ENCODE results near the gene KCNMA1.
"Not testable (repeated sequence)": the region's sequence is repeated elsewhere in the genome, so short reads cannot be mapped to it uniquely, and the experiment has no call there.

KCNMA1 gene

DNA sequence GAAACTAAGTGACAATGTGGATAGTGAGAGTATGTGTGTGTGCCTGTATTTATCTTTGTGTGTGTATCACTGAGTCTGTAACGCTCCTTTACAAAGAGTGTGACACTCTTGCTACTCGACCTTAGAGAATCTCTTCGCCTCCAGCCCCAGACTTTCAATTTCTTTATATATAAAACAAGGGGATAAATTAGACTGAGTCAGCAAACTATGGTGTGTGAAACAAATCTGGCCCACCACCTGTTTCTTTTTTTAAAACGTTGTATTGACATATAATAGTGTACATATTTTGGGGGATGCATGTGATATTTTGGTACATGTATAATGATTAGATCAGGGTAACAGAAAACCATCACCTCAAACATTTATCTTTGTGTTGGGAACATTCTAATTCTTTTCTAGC lies 240.5 kb downstream of the KCNMA1 start:
- Histone ChIP-seq H3K9ac (ENCODE audit: low read length) (no peak overlapping the region), H3K27me3 (ENCODE audit: control insufficient read depth, insufficient read depth, low read length) (no peaks in the 10 kb centered on the region), H3K27ac (ENCODE audit: low read length) (no peak overlapping the region), H3K4me1 (ENCODE audit: control insufficient read depth, low read depth, low read length) (no peaks in the 10 kb centered on the region), H3K4me3 (ENCODE audit: low read length) (no peak overlapping the region), H3K36me3 (ENCODE audit: control insufficient read depth, low read depth, low read length) (no peaks in the 10 kb centered on the region), H3K9me3 (ENCODE audit: control insufficient read depth, low read depth, low read length) (no peaks in the 10 kb centered on the region)

DNA sequence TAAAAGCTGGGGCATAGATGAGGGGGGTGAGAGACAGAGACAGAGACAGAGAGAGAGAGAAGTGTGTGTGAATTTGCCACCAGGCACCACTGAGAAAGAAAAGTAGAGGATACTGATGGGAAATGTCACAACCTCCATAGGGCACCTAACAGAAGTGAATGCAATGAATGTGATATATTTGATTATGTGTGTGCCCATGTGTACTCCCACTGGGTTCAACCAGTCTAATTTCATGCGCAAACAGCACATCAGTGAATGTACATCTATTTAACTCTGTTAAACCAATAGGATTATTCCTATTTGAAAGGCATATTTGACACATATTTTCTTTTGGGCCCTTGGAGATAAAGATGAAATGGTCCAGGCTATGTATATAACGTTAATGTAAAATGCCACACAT lies 241.3 kb downstream of the KCNMA1 start:
- peaks cover 3% of the 10 kb centered on the region for H3K4me1 ChIP-seq (ENCODE audit: control insufficient read depth, low read depth, low read length)
- no peak overlapping the region for H3K9ac ChIP-seq (ENCODE audit: low read length)
- H3K9me3 ChIP-seq (ENCODE audit: control insufficient read depth, low read depth, low read length), result no peaks in the 10 kb centered on the region

DNA sequence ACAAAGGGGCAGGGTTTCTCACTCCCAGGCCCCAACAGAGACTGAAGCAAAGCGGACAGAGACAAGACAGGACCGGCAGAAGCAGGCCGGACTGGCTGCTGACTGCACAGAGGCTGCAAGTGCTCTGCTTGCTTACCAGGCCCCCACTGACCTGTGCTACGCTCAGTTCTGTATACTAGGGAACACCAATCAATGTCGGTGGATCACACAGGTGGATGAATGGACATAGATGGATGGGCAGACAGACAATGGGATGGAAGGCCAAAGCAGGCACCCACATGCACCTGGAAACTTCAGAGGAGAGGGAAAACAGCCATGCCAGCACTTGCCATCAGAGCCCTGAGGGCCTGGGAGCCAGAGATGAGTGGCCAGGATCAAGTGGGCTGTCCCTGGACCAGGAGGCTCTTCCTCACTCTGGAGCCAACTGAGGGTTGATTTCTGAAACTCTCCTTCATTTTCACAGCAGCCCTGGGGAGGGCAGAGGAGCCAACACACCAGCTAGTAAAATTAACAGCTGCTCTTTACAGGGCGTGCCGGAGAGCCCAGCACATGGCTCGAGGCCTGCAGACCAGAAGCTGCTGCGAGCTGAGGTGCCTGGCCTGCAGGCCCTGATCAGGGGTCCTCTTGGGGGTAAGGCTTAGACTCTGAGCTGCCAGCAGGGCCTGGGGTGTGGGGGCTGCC lies 243.6 kb downstream of the KCNMA1 start:
- Histone ChIP-seq H3K36me3 (ENCODE audit: control insufficient read depth, low read depth, low read length) (no peaks in the 10 kb centered on the region), H3K9me3 (ENCODE audit: control insufficient read depth, low read depth, low read length) (no peaks in the 10 kb centered on the region), H3K4me1 (ENCODE audit: control insufficient read depth, low read depth, low read length) (peaks cover 6% of the 10 kb centered on the region), H3K27ac (ENCODE audit: low read length) (no peak overlapping the region), H3K27me3 (ENCODE audit: control insufficient read depth, insufficient read depth, low read length) (no peaks in the 10 kb centered on the region), H3K9ac (ENCODE audit: low read length) (no peak overlapping the region), H3K4me3 (ENCODE audit: low read length) (no peak overlapping the region)

More for the DNA sequence above, 241.3 kb downstream of the KCNMA1 start:
- H3K36me3 ChIP-seq (ENCODE audit: control insufficient read depth, low read depth, low read length), result no peaks in the 10 kb centered on the region
- H3K4me3 ChIP-seq (ENCODE audit: low read length), result no peak overlapping the region
- H3K27me3 ChIP-seq (ENCODE audit: control insufficient read depth, insufficient read depth, low read length), result no peaks in the 10 kb centered on the region
- no peak overlapping the region for H3K27ac ChIP-seq (ENCODE audit: low read length)

DNA sequence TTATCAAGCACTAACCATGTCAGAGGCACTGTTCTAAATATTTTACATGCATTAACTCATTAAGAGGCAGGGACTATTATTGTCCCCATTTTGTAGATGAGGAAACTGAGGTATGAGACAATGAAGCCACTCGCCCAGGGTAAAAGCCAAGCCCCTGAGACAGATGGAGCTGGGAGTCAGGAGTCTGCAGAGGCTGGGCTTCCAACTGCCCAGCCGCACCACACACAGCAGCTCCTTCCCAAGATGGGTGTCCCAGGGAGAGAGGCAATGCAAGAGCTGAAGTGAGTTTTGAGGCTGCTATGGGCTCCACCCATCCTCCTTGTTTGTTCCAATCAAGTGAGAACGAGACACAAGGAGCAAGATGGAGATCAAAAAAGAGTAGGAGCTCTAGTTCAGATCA lies 244.2 kb downstream of the KCNMA1 start:
- Histone ChIP-seq H3K27ac (ENCODE audit: low read length) (no peak overlapping the region), H3K9me3 (ENCODE audit: control insufficient read depth, low read depth, low read length) (no peaks in the 10 kb centered on the region), H3K9ac (ENCODE audit: low read length) (no peak overlapping the region), H3K4me3 (ENCODE audit: low read length) (no peak overlapping the region), H3K4me1 (ENCODE audit: control insufficient read depth, low read depth, low read length) (peaks cover 11% of the 10 kb centered on the region), H3K27me3 (ENCODE audit: control insufficient read depth, insufficient read depth, low read length) (no peaks in the 10 kb centered on the region), H3K36me3 (ENCODE audit: control insufficient read depth, low read depth, low read length) (no peaks in the 10 kb centered on the region)

DNA sequence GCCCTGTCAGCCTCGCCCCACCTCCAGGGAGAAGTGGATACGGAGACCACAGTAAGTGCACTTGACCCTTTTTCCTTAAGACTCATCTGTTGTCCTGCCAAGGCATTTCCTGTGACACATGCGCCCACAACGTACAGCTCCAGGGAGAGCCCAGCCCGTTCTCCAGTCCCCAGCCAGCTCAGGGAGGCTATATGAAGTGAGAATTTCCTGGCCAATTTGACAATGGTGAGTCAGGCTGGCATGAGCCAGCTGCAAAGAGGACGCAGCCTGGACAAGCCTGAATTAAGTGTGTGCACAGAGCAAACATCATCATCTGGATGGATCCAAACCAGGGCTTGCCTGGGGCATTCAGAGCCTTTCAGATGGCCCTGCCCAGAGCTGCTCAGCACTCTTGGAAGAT lies 244.8 kb downstream of the KCNMA1 start:
- no peak overlapping the region for H3K27ac ChIP-seq (ENCODE audit: low read length)
- no peak overlapping the region for H3K9ac ChIP-seq (ENCODE audit: low read length)
- peaks cover 15% of the 10 kb centered on the region for H3K4me1 ChIP-seq (ENCODE audit: control insufficient read depth, low read depth, low read length)
- no peaks in the 10 kb centered on the region for H3K36me3 ChIP-seq (ENCODE audit: control insufficient read depth, low read depth, low read length)
- H3K27me3 ChIP-seq (ENCODE audit: control insufficient read depth, insufficient read depth, low read length), result no peaks in the 10 kb centered on the region
- H3K9me3 ChIP-seq (ENCODE audit: control insufficient read depth, low read depth, low read length), result no peaks in the 10 kb centered on the region
- H3K4me3 ChIP-seq (ENCODE audit: low read length), result no peak overlapping the region

DNA sequence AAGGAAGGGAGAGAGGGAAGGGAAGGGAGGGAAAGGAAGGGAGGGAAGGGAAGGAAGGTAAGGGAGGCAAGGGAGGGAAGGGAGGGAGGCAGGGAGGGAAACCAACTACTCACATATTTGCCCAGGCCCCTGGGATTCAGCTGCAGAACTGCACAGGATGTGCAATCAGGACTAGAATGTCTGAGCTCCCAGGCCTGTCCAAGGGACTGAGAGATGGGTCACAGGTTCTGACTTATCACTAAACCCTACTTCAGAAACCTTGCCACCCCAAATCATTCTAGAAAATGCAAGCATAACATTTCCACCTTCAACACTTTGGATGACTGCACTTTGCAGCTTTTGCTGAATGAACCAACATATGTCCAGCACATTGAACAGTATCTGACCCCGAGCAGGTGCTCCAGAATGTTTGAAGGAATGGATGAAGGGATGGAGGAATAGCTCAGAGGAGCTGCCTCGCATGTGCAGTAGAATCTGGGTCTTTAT lies 245.3 kb downstream of the KCNMA1 start:
- no peaks in the 10 kb centered on the region for H3K36me3 ChIP-seq (ENCODE audit: control insufficient read depth, low read depth, low read length)
- H3K4me3 ChIP-seq (ENCODE audit: low read length), result no peak overlapping the region
- no peaks in the 10 kb centered on the region for H3K9me3 ChIP-seq (ENCODE audit: control insufficient read depth, low read depth, low read length)
- H3K9ac ChIP-seq (ENCODE audit: low read length), result no peak overlapping the region
- no peak overlapping the region for H3K27ac ChIP-seq (ENCODE audit: low read length)
- H3K27me3 ChIP-seq (ENCODE audit: control insufficient read depth, insufficient read depth, low read length), result no peaks in the 10 kb centered on the region
- H3K4me1 ChIP-seq (ENCODE audit: control insufficient read depth, low read depth, low read length), result peaks cover 15% of the 10 kb centered on the region

DNA sequence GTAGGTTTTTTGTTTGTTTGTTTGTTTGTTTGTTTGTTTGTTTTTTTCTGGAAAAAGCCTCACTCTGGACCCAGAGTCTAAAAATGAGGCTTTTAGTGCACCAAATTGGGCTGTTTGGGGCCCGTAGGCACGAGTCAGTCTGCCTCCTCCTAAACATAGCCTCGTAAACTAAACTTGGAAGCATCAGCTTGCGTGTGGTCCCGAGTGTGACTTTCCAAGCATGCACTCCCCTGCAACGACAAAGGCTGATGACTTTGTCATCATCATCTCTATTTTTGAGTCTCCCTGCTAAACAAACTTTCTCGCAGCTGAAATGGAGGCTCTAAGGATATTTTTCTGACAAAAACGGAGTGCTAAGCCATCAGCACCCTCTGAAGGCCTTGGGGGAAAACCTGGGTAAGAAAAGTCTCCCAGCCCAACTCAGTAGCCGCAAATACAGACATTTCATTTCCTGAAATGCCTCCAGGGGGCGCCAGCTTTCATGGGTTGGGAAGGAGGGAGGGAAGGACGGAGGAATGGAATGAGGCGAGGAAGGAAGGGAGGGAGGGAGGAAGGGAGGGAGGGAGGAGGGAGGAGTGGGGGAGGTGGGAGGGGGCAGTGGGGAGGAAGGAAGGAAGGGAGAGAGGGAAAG lies 245.9 kb downstream of the KCNMA1 start:
- Histone ChIP-seq H3K4me1 (ENCODE audit: control insufficient read depth, low read depth, low read length) (peaks cover 15% of the 10 kb centered on the region), H3K36me3 (ENCODE audit: control insufficient read depth, low read depth, low read length) (no peaks in the 10 kb centered on the region), H3K9me3 (ENCODE audit: control insufficient read depth, low read depth, low read length) (no peaks in the 10 kb centered on the region), H3K27ac (ENCODE audit: low read length) (no peak overlapping the region), H3K27me3 (ENCODE audit: control insufficient read depth, insufficient read depth, low read length) (no peaks in the 10 kb centered on the region), H3K9ac (ENCODE audit: low read length) (no peak overlapping the region), H3K4me3 (ENCODE audit: low read length) (no peak overlapping the region)

DNA sequence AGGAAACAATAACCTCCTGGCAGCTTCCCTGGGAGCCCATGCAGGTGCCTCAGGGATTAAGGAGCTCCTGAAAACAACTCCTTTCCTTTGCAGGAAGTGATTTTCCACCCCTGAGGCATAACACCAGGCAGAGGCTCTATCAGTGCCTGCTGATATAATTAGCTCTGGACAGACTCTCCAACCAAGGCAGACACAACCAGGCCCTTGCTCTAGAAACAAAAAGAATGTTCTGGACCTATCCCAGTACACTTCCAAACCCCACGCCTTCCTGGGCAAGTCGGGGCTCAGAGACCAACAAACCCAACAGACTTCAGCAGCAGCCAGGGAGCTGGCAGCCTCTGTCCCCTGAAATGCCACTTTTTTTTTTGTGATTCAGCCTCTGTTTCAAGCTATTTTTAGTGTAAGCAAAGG lies 247.1 kb downstream of the KCNMA1 start:
- H3K4me3 ChIP-seq (ENCODE audit: low read length), result no peak overlapping the region
- no peak overlapping the region for H3K27ac ChIP-seq (ENCODE audit: low read length)
- peaks cover 15% of the 10 kb centered on the region for H3K4me1 ChIP-seq (ENCODE audit: control insufficient read depth, low read depth, low read length)
- H3K36me3 ChIP-seq (ENCODE audit: control insufficient read depth, low read depth, low read length), result no peaks in the 10 kb centered on the region
- no peak overlapping the region for H3K9ac ChIP-seq (ENCODE audit: low read length)
- H3K27me3 ChIP-seq (ENCODE audit: control insufficient read depth, insufficient read depth, low read length), result no peaks in the 10 kb centered on the region
- H3K9me3 ChIP-seq (ENCODE audit: control insufficient read depth, low read depth, low read length), result no peaks in the 10 kb centered on the region

DNA sequence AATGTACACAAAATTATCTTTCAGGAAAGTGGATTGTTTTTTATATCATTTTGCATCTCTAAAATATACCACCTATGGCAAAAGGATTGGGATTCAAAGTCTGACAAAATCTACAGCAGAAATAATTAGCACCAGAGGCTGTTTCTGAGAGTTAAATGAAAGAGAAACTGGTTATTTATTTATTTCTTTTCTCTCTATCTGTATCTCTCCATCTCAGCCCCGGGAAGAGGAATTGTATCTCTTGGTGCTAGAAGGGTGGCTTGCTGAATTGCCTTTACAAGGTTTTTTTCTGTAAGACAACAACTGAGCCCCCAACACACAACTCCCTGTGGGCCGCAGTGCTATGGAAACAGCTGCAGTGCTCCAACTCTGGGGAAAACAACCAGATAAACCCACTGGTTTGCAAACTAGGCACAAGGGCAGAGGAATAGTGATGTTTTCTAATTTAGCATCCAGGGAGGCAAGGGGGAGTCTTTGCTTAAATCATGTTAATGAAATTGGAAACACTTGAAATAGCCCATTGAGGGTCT lies 249.0 kb downstream of the KCNMA1 start:
- peaks cover 15% of the 10 kb centered on the region for H3K4me1 ChIP-seq (ENCODE audit: control insufficient read depth, low read depth, low read length)
- no peak overlapping the region for H3K27ac ChIP-seq (ENCODE audit: low read length)
- no peaks in the 10 kb centered on the region for H3K9me3 ChIP-seq (ENCODE audit: control insufficient read depth, low read depth, low read length)
- H3K27me3 ChIP-seq (ENCODE audit: control insufficient read depth, insufficient read depth, low read length), result no peaks in the 10 kb centered on the region
- H3K9ac ChIP-seq (ENCODE audit: low read length), result no peak overlapping the region
- H3K4me3 ChIP-seq (ENCODE audit: low read length), result no peak overlapping the region
- H3K36me3 ChIP-seq (ENCODE audit: control insufficient read depth, low read depth, low read length), result no peaks in the 10 kb centered on the region

DNA sequence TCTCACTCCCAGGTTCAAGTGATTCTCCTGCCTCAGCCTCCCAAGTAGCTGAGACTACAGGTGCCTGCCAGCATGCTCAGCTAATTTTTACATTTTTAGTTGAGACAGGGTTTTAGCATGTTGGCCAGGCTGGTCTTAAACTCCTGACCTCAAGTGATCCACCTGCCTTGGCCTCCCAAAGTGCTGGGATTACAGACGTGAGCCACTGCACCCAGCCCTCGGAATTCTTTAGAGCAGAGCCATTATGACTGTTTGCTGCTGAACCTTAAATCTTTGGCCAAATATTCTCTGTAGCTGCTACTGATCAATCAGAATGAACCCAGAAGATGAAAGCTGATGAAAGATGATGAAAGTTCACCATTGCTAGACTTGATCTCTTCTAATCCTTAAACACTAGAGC lies 249.9 kb downstream of the KCNMA1 start:
- H3K27ac ChIP-seq (ENCODE audit: low read length); H3K9ac ChIP-seq (ENCODE audit: low read length); H3K36me3 ChIP-seq (ENCODE audit: control insufficient read depth, low read depth, low read length); H3K9me3 ChIP-seq (ENCODE audit: control insufficient read depth, low read depth, low read length); H3K4me3 ChIP-seq (ENCODE audit: low read length); H3K27me3 ChIP-seq (ENCODE audit: control insufficient read depth, insufficient read depth, low read length): not testable (repeated sequence)
- peaks cover 15% of the 10 kb centered on the region for H3K4me1 ChIP-seq (ENCODE audit: control insufficient read depth, low read depth, low read length)

DNA sequence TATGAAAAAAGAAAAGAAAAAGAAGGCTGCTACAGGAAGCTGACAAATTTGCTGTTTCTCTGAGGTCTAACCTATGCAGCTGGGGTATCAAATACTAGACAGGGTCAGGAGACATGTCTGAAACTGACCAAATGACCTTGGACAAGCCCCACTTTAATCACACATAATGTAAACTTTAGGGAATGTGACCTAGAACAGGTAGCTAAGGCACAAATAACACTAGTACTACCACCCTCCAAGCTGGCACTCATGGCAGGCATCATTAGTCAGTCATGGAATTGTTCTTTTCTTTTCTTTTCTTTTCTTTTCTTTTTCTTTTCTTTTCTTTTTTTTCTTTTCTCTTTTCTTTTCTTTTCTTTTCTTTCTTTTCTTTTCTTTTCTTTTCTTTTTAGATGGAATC lies 250.4 kb downstream of the KCNMA1 start:
- no peaks in the 10 kb centered on the region for H3K36me3 ChIP-seq (ENCODE audit: control insufficient read depth, low read depth, low read length)
- H3K27ac ChIP-seq (ENCODE audit: low read length), result no peak overlapping the region
- H3K4me1 ChIP-seq (ENCODE audit: control insufficient read depth, low read depth, low read length), result peaks cover 15% of the 10 kb centered on the region
- no peaks in the 10 kb centered on the region for H3K27me3 ChIP-seq (ENCODE audit: control insufficient read depth, insufficient read depth, low read length)
- no peak overlapping the region for H3K9ac ChIP-seq (ENCODE audit: low read length)
- no peaks in the 10 kb centered on the region for H3K9me3 ChIP-seq (ENCODE audit: control insufficient read depth, low read depth, low read length)
- no peak overlapping the region for H3K4me3 ChIP-seq (ENCODE audit: low read length)

DNA sequence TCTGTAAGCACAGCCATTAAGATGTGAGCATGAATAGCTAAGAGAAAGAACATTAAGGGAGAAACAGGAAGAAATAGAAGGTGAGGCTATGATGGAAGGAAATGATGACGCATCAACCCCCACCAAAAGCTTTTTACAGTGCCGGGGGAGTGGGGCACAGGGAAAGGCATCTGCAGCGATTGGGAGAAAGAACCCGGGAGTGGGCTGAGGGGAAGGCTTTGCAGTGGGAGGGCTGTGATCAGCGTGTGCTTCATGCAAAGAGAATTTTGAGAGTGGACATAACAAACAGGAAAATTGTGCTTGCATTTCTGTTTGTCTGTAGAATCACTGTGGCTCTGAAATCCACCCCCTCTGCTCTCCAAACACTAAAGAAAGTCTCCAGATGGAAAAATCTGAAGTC lies 250.8 kb downstream of the KCNMA1 start:
- H3K9me3 ChIP-seq (ENCODE audit: control insufficient read depth, low read depth, low read length), result no peaks in the 10 kb centered on the region
- H3K4me1 ChIP-seq (ENCODE audit: control insufficient read depth, low read depth, low read length), result peaks cover 15% of the 10 kb centered on the region
- H3K27ac ChIP-seq (ENCODE audit: low read length), result no peak overlapping the region
- H3K9ac ChIP-seq (ENCODE audit: low read length), result no peak overlapping the region
- no peaks in the 10 kb centered on the region for H3K27me3 ChIP-seq (ENCODE audit: control insufficient read depth, insufficient read depth, low read length)
- no peaks in the 10 kb centered on the region for H3K36me3 ChIP-seq (ENCODE audit: control insufficient read depth, low read depth, low read length)
- H3K4me3 ChIP-seq (ENCODE audit: low read length), result no peak overlapping the region

Data from iPS-18a (cell line).